Type B pancreatic cell (in vitro differentiated cells): Measurements from ENCODE around the gene MERTK. TPM values are rescaled to one million over a fixed set of nuclear protein-coding genes. Genes with fewer than 3 reads are reported as not detected.

ENCODE experiments used
- DNase-seq: peaks from one replicate; pipeline ENCODE4 v3.0.0; 2021; ENCODE audit warnings: mixed read lengths; ENCODE audit not compliant: unreplicated experiment; ENCODE audit errors: extremely low spot score
- H3K27ac Mint-ChIP-seq: 2 replicates; pipeline ENCODE4 v1.8.0; 2021; ENCODE audit warnings: mild to moderate bottlenecking, mixed read lengths
- H3K27me3 Mint-ChIP-seq: 2 replicates; pipeline ENCODE4 v1.8.0; 2021; ENCODE audit warnings: mixed read lengths
- H3K36me3 Mint-ChIP-seq: 2 replicates; pipeline ENCODE4 v1.8.0; 2021; ENCODE audit warnings: mixed read lengths
- H3K4me1 Mint-ChIP-seq: one replicate; pipeline ENCODE4 v1.8.0; 2021; ENCODE audit warnings: mixed read lengths; ENCODE audit not compliant: unreplicated experiment
- H3K4me3 Mint-ChIP-seq: 2 replicates; pipeline ENCODE4 v1.8.0; 2021; ENCODE audit warnings: mild to moderate bottlenecking, mixed read lengths
- H3K9me3 Mint-ChIP-seq: 2 replicates; pipeline ENCODE4 v1.8.0; 2021; ENCODE audit warnings: mixed read lengths
- CTCF ChIP-seq: fragments of 200-600 bp; sonication (generic); conservative IDR thresholded peaks from 2 replicates; pipeline ENCODE4 v1.5.0; 2021; ENCODE audit warnings: antibody characterized with exemption, mild to moderate bottlenecking
- total RNA-seq: library from RNA; stranded (reverse); gene quantifications from 2 replicates; pipeline ENCODE4 v1.2.1, GENCODE V29; 2021; ENCODE audit warnings: low replicate concordance

Gene MERTK
- total RNA-seq, 1 donor from 2014 or later, result 25.7 TPM

GRCh38 chr2:112046231-112046630, 147.8 kb downstream of the MERTK start:
- TF ChIP-seq CTCF, result no peak
- no peak overlapping the region for H3K4me3 Mint-ChIP-seq
- no peak for DNase-seq
- H3K9me3 Mint-ChIP-seq, result peaks cover 4% of the 10 kb centered on the region
- H3K27me3 Mint-ChIP-seq, result no peaks in the 10 kb centered on the region
- peaks cover 12% of the 10 kb centered on the region for H3K4me1 Mint-ChIP-seq
- no peak overlapping the region for H3K27ac Mint-ChIP-seq
- peaks cover 3% of the 10 kb centered on the region for H3K36me3 Mint-ChIP-seq

- Mint-ChIP-seq H3K4me1 (peaks cover 10% of the 10 kb centered on the region), H3K4me3 (no peak overlapping the region), H3K27me3 (no peaks in the 10 kb centered on the region), H3K9me3 (peaks cover 4% of the 10 kb centered on the region), H3K36me3 (peaks cover 3% of the 10 kb centered on the region), H3K27ac (peak overlapping the region; percentile 32)
- no peak for TF ChIP-seq CTCF
- no peak for DNase-seq
These were observed 149.3 kb downstream of the MERTK start for GRCh38 chr2:112047537-112048235.

GRCh38 chr2:112048236-112048592, 149.8 kb downstream of the MERTK start:
- Mint-ChIP-seq H3K36me3 (peaks cover 3% of the 10 kb centered on the region), H3K27ac (peak overlapping the region; percentile 32), H3K9me3 (peaks cover 4% of the 10 kb centered on the region), H3K4me1 (peaks cover 10% of the 10 kb centered on the region), H3K4me3 (no peak overlapping the region), H3K27me3 (no peaks in the 10 kb centered on the region)
- no peak for TF ChIP-seq CTCF
- DNase-seq, result no peak

- H3K4me1 Mint-ChIP-seq, result peaks cover 15% of the 10 kb centered on the region
- H3K4me3 Mint-ChIP-seq, result no peak overlapping the region
These were observed 150.5 kb downstream of the MERTK start for GRCh38 chr2:112048887-112049286.

GRCh38 chr2:112050316-112050715, 151.9 kb downstream of the MERTK start:
- H3K9me3 Mint-ChIP-seq, result peaks cover 2% of the 10 kb centered on the region
- no peaks in the 10 kb centered on the region for H3K27me3 Mint-ChIP-seq
- H3K4me3 Mint-ChIP-seq, result no peak overlapping the region
- no peak for TF ChIP-seq CTCF
- peaks cover 15% of the 10 kb centered on the region for H3K4me1 Mint-ChIP-seq
- peaks cover 1% of the 10 kb centered on the region for H3K36me3 Mint-ChIP-seq
- no peak overlapping the region for H3K27ac Mint-ChIP-seq
- no peak for DNase-seq

More at GRCh38 chr2:112048887-112049286, 150.5 kb downstream of the MERTK start:
- no peak for DNase-seq
- Mint-ChIP-seq H3K27me3 (no peaks in the 10 kb centered on the region), H3K9me3 (peaks cover 4% of the 10 kb centered on the region), H3K36me3 (peaks cover 3% of the 10 kb centered on the region), H3K27ac (no peak overlapping the region)
- peak; percentile 91 for TF ChIP-seq CTCF
